HCT116 (cell line): ENCODE measurements around the gene PCDHB12. TPM values are rescaled to one million over a fixed set of nuclear protein-coding genes. Genes with fewer than 3 reads are reported as not detected.
"Not testable (repeated sequence)": the region's sequence is repeated elsewhere in the genome, so short reads cannot be mapped to it uniquely, and the experiment has no call there.

Experiments
- ATAC-seq: fragments of 200-7000 bp; cut with Tn5 transposase; 2 replicates; pipeline ENCODE4 v1.9.1; 2020; ENCODE audit warnings: mild to moderate bottlenecking, moderate library complexity
- BruUV-seq: library from RNA; stranded (reverse); fragments of 400-500 nt; replicated peaks from 2 replicates; lab custom pipeline; 2021; lab: Mats Ljungman, UMichigan
- CTCF ChIA-PET: fragments of 300-600 bp; sonication (Branson Sonifier 250); formaldehyde crosslinking; loops from one replicate; lab custom pipeline; 2021; ENCODE audit warnings: antibody characterized with exemption; lab: Charles Lee
- POLR2A ChIA-PET: fragments of 300-600, 350-600 bp; sonication (Branson Sonifier 250); formaldehyde crosslinking; loops from one replicate; lab custom pipeline; 2021; ENCODE audit warnings: antibody characterized with exemption; lab: Charles Lee
- RAD21 ChIA-PET, 2 experiments: fragments of 300-600 bp; sonication (Branson Sonifier 250); formaldehyde crosslinking; loops; one replicate each; lab custom pipeline; 2023; ENCODE audit warnings: low total read pairs in 2 of 2; ENCODE audit not compliant: uncharacterized antibody in 2 of 2, unreplicated experiment in 2 of 2, low non-redundant PET in 1 of 2; lab: Charles Lee
- DNase-seq: peaks from one replicate; pipeline ENCODE4 v3.0.0-alpha.2; 2010; ENCODE audit warnings: low read depth, low spot score
- H2AFZ ChIP-seq: fragments of 200-600 bp; shearing (Covaris generic), sonication (generic); 2 replicates; pipeline ENCODE4 v1.6.1; 2017; ENCODE audit warnings: low read depth, mixed run types, mixed read lengths, antibody characterized with exemption, low read length; ENCODE audit not compliant: poor library complexity, severe bottlenecking
- H3K27ac ChIP-seq: 2 replicates; pipeline ENCODE4 v1.5.1; 2012; ENCODE audit warnings: low read depth, low read length
- H3K27me3 ChIP-seq: fragments of 200-600 bp; sonication (generic); 2 replicates; pipeline ENCODE4 v1.6.1; 2016; ENCODE audit warnings: mixed run types, low read length, mixed read lengths; ENCODE audit not compliant: insufficient read depth
- H3K36me3 ChIP-seq, 2 experiments: fragments of 200-500 bp in 1 of 2; fragments of 200-600 bp in 1 of 2; sonication (Bioruptor generic) in 1 of 2; sonication (generic) in 1 of 2; 2 replicates each; pipeline versions ENCODE4 v1.5.1 to v1.6.1; 2014 to 2016; ENCODE audit warnings: low read length in 2 of 2, inconsistent platforms in 1 of 2, mixed read lengths in 1 of 2, mixed run types in 1 of 2; ENCODE audit not compliant: insufficient read depth in 2 of 2, control insufficient read depth in 1 of 2
- H3K4me1 ChIP-seq, 2 experiments: fragments of 200-600 bp in 1 of 2; sonication (generic) in 1 of 2; 2 replicates each; pipeline versions ENCODE4 v1.5.1 to v1.6.1; 2012 to 2017; ENCODE audit warnings: low read length in 2 of 2, inconsistent platforms in 1 of 2, mild to moderate bottlenecking in 1 of 2, mixed read lengths in 1 of 2, mixed run types in 1 of 2, moderate library complexity in 1 of 2; ENCODE audit not compliant: insufficient read depth in 2 of 2, control insufficient read depth in 1 of 2
- H3K4me2 ChIP-seq: fragments of 200-600 bp; sonication (generic); 2 replicates; pipeline ENCODE4 v1.6.1; 2017; ENCODE audit warnings: mixed run types, low read length, mixed read lengths
- H3K4me3 ChIP-seq, 2 experiments: fragments of 200-600 bp in 1 of 2; sonication (generic) in 1 of 2; replicated peaks in 1 of 2; 2 replicates each; pipeline ENCODE4 v1.5.1; 2011 to 2016; ENCODE audit warnings: low read length in 2 of 2, control low read depth in 1 of 2, low read depth in 1 of 2, mild to moderate bottlenecking in 1 of 2, mixed read lengths in 1 of 2, mixed run types in 1 of 2
- H3K79me2 ChIP-seq: fragments of 200-600 bp; sonication (generic); 2 replicates; pipeline ENCODE4 v1.6.1; 2017; ENCODE audit warnings: mild to moderate bottlenecking, mixed run types, low read length, moderate library complexity, mixed read lengths; ENCODE audit not compliant: insufficient read depth
- H3K9ac ChIP-seq: fragments of 200-600 bp; sonication (generic); 2 replicates; pipeline ENCODE4 v1.6.1; 2016; ENCODE audit warnings: low read length, mixed read lengths
- H3K9me2 ChIP-seq: fragments of 200-600 bp; sonication (generic), shearing (Covaris generic); 2 replicates; pipeline ENCODE4 v1.6.1; 2017; ENCODE audit warnings: mixed run types, mild to moderate bottlenecking, moderate library complexity; ENCODE audit not compliant: insufficient read depth
- H3K9me3 ChIP-seq, 2 experiments: fragments of 200-500 bp in 1 of 2; fragments of 200-600 bp in 1 of 2; sonication (Bioruptor generic) in 1 of 2; sonication (generic) in 1 of 2; 2 replicates each; pipeline ENCODE4 v1.6.1; 2014 to 2017; ENCODE audit warnings: low read length in 2 of 2, mixed read lengths in 2 of 2, inconsistent platforms in 1 of 2, low read depth in 1 of 2, mild to moderate bottlenecking in 1 of 2, mixed run types in 1 of 2, moderate library complexity in 1 of 2; ENCODE audit not compliant: control insufficient read depth in 1 of 2, insufficient read depth in 1 of 2
- H4K20me1 ChIP-seq: fragments of 200-600 bp; sonication (generic), shearing (Covaris generic); 2 replicates; pipeline ENCODE4 v1.6.1; 2017; ENCODE audit warnings: mixed run types, mild to moderate bottlenecking, moderate library complexity; ENCODE audit not compliant: insufficient read depth
- CTCF ChIP-seq, 3 experiments: fragments of 200-600 bp in 1 of 3; sonication (generic) in 1 of 3; IDR thresholded peaks in 2 of 3; conservative IDR thresholded peaks in 1 of 3; 2 replicates each; pipeline ENCODE4 v1.5.1; 2012 to 2017; ENCODE audit warnings: low read depth in 2 of 3, low read length in 2 of 3, antibody characterized with exemption in 1 of 3, borderline replicate concordance in 1 of 3, control low read depth in 1 of 3, mild to moderate bottlenecking in 1 of 3, mixed read lengths in 1 of 3, mixed run types in 1 of 3, moderate library complexity in 1 of 3; ENCODE audit not compliant: insufficient read depth in 1 of 3
- RAD21 ChIP-seq: IDR thresholded peaks from 2 replicates; pipeline ENCODE4 v1.6.1; 2012; ENCODE audit warnings: low read depth, mild to moderate bottlenecking
- intact Hi-C: fragments of 100-400 bp; cut with micrococcal nuclease; formaldehyde crosslinking; loops from 2 replicates; pipeline ENCODE4 v1.10.0; 2022
- total RNA-seq: library from RNA; stranded (reverse); gene quantifications from one replicate; pipeline ENCODE4 v1.2.1, GENCODE V29; 2021; ENCODE audit not compliant: unreplicated experiment

The PCDHB12 gene
- total RNA-seq, 1 experiment from 2014 or later = not detected

GRCh38 chr5:141210281-141210680, 1.8 kb downstream of the PCDHB12 start:
- H2AFZ ChIP-seq, H4K20me1 ChIP-seq, H3K36me3 ChIP-seq, H3K9me2 ChIP-seq, RAD21 ChIA-PET, H3K79me2 ChIP-seq, H3K27ac ChIP-seq, H3K4me2 ChIP-seq, ATAC-seq, BruUV-seq, H3K4me3 ChIP-seq, intact Hi-C loops, H3K9me3 ChIP-seq, POLR2A ChIA-PET, CTCF ChIA-PET, H3K9ac ChIP-seq, DNase-seq, H3K4me1 ChIP-seq, H3K27me3 ChIP-seq: not testable (repeated sequence)

- H3K36me3 ChIP-seq, H3K4me1 ChIP-seq, H3K27ac ChIP-seq, H3K4me2 ChIP-seq, ATAC-seq, H3K4me3 ChIP-seq, intact Hi-C loops, H3K27me3 ChIP-seq, POLR2A ChIA-PET, H2AFZ ChIP-seq, H4K20me1 ChIP-seq, RAD21 ChIA-PET, CTCF ChIA-PET, H3K9me3 ChIP-seq, DNase-seq, H3K9me2 ChIP-seq, H3K79me2 ChIP-seq, H3K9ac ChIP-seq, BruUV-seq: not testable (repeated sequence)
Observed at GRCh38 chr5:141210849-141211248, 2.3 kb downstream of the PCDHB12 start.

- intact Hi-C loops, H3K36me3 ChIP-seq, H4K20me1 ChIP-seq, H3K27ac ChIP-seq, H3K9me2 ChIP-seq, POLR2A ChIA-PET, H3K4me3 ChIP-seq, H3K27me3 ChIP-seq, H3K9ac ChIP-seq, H3K79me2 ChIP-seq, CTCF ChIA-PET, BruUV-seq, H2AFZ ChIP-seq, H3K4me1 ChIP-seq, H3K4me2 ChIP-seq: not testable (repeated sequence)
- DNase-seq (peak; percentile 13), ATAC-seq (peak; percentile 65)
- TF ChIP-seq RAD21 (peak; percentile 48), CTCF (IDR thresholded peaks at IDR 0.05 in 2 of 3, conservative IDR thresholded peaks at IDR 0.05 in 1 of 3; ENCODE audit: borderline replicate concordance in 1 of 3, insufficient read depth in 1 of 3, low read depth in 2 of 3, low read length in 2 of 3) (peak; percentile 15 to 37 (median 23); a peak in 4 of 6 replicates)
- TF ChIP-seq, all 23 proteins: peak for 2; not testable (repeated sequence) for 21
- H3K9me3 ChIP-seq, RAD21 ChIA-PET: not testable (repeated sequence)
Observed at GRCh38 chr5:141213656-141214339, 5.3 kb downstream of the PCDHB12 start, which contains the start of gene PCDHB13. Gene PCDHB13, plus strand, starts transcription at chr5:141213919. Its CDS starts 205 bp downstream, at chr5:141214124.

- H3K4me2 ChIP-seq, RAD21 ChIA-PET, H3K9ac ChIP-seq, H3K9me2 ChIP-seq, H3K4me3 ChIP-seq, H3K27me3 ChIP-seq, BruUV-seq, ATAC-seq, CTCF ChIA-PET, H3K27ac ChIP-seq, intact Hi-C loops, POLR2A ChIA-PET, H2AFZ ChIP-seq, H3K79me2 ChIP-seq, H3K36me3 ChIP-seq, H3K4me1 ChIP-seq, H4K20me1 ChIP-seq, H3K9me3 ChIP-seq, DNase-seq: not testable (repeated sequence)
Observed at GRCh38 chr5:141214583-141214982, 6.1 kb downstream of the PCDHB12 start.
